BLaER1 (cell line): ENCODE results near the gene VPS37C.

Source experiments
- H3K27ac ChIP-seq: shearing (Covaris generic); formaldehyde crosslinking; 2 replicates; pipeline ENCODE4 v1.8.1; 2022
- H3K27me3 ChIP-seq: shearing (Covaris generic); formaldehyde crosslinking; 2 replicates; pipeline ENCODE4 v1.8.1; 2022
- H3K36me3 ChIP-seq: shearing (Covaris generic); formaldehyde crosslinking; 2 replicates; pipeline ENCODE4 v1.8.1; 2022
- H3K4me1 ChIP-seq: shearing (Covaris generic); formaldehyde crosslinking; 2 replicates; pipeline ENCODE4 v1.8.1; 2022
- H3K4me2 ChIP-seq: shearing (Covaris generic); formaldehyde crosslinking; 2 replicates; pipeline ENCODE4 v1.8.1; 2022
- H3K4me3 ChIP-seq: shearing (Covaris generic); formaldehyde crosslinking; 2 replicates; pipeline ENCODE4 v1.8.1; 2022
- H3K9ac ChIP-seq: shearing (Covaris generic); formaldehyde crosslinking; 2 replicates; pipeline ENCODE4 v1.8.1; 2022
- H3K9me3 ChIP-seq: shearing (Covaris generic); formaldehyde crosslinking; 2 replicates; pipeline ENCODE4 v1.8.1; 2022
- H4K20me1 ChIP-seq: shearing (Covaris generic); formaldehyde crosslinking; 2 replicates; pipeline ENCODE4 v1.8.1; 2022
- Cebpa-rat ChIP-seq: shearing (Covaris generic); IDR thresholded peaks from 2 replicates; pipeline ENCODE4 v1.8.1; 2022

The VPS37C gene

GRCh38 chr11:61111786-61112517 is 49.3 kb downstream of the VPS37C start:
- Histone ChIP-seq H3K27ac (no peak overlapping the region), H3K4me1 (peaks cover 22% of the 10 kb centered on the region), H3K9ac (no peak overlapping the region), H3K36me3 (no peaks in the 10 kb centered on the region), H3K9me3 (no peaks in the 10 kb centered on the region), H4K20me1 (no peaks in the 10 kb centered on the region), H3K4me2 (peak overlapping the region; percentile 24), H3K4me3 (no peak overlapping the region), H3K27me3 (no peaks in the 10 kb centered on the region)
- no peak for TF ChIP-seq Cebpa-rat

- Histone ChIP-seq H3K9ac (no peak overlapping the region), H3K4me2 (no peak overlapping the region), H3K4me1 (peaks cover 22% of the 10 kb centered on the region), H4K20me1 (no peaks in the 10 kb centered on the region), H3K27ac (no peak overlapping the region), H3K36me3 (no peaks in the 10 kb centered on the region), H3K9me3 (no peaks in the 10 kb centered on the region), H3K27me3 (no peaks in the 10 kb centered on the region), H3K4me3 (no peak overlapping the region)
- TF ChIP-seq Cebpa-rat: no peak
These were observed 50.2 kb downstream of the VPS37C start for GRCh38 chr11:61111050-61111435.

- Histone ChIP-seq H3K9me3 (no peaks in the 10 kb centered on the region), H3K4me2 (no peak overlapping the region)
- TF ChIP-seq Cebpa-rat: no peak
These were observed 50.8 kb downstream of the VPS37C start for GRCh38 chr11:61110255-61111049.

GRCh38 chr11:61109671-61110070 is 51.6 kb downstream of the VPS37C start:
- Histone ChIP-seq H3K36me3 (no peaks in the 10 kb centered on the region), H3K4me3 (no peak overlapping the region), H3K9ac (no peak overlapping the region), H4K20me1 (no peaks in the 10 kb centered on the region), H3K4me1 (peaks cover 16% of the 10 kb centered on the region), H3K27me3 (no peaks in the 10 kb centered on the region), H3K9me3 (no peaks in the 10 kb centered on the region), H3K27ac (no peak overlapping the region), H3K4me2 (no peak overlapping the region)
- no peak for TF ChIP-seq Cebpa-rat

More at GRCh38 chr11:61110255-61111049, 50.8 kb downstream of the VPS37C start:
- H3K36me3 ChIP-seq: no peaks in the 10 kb centered on the region
- H3K27ac ChIP-seq: no peak overlapping the region
- H3K27me3 ChIP-seq: no peaks in the 10 kb centered on the region
- H3K9ac ChIP-seq: no peak overlapping the region
- no peaks in the 10 kb centered on the region for H4K20me1 ChIP-seq
- peaks cover 22% of the 10 kb centered on the region for H3K4me1 ChIP-seq
- H3K4me3 ChIP-seq: no peak overlapping the region

GRCh38 chr11:61108847-61109585 is 52.2 kb downstream of the VPS37C start:
- no peak for TF ChIP-seq Cebpa-rat
- H3K9ac ChIP-seq: no peak overlapping the region
- H3K4me3 ChIP-seq: no peak overlapping the region
- H3K27ac ChIP-seq: no peak overlapping the region
- H3K4me2 ChIP-seq: no peak overlapping the region
- no peaks in the 10 kb centered on the region for H4K20me1 ChIP-seq
- no peaks in the 10 kb centered on the region for H3K9me3 ChIP-seq
- no peaks in the 10 kb centered on the region for H3K36me3 ChIP-seq
- H3K27me3 ChIP-seq: no peaks in the 10 kb centered on the region
- H3K4me1 ChIP-seq: peaks cover 14% of the 10 kb centered on the region

- no peaks in the 10 kb centered on the region for H3K27me3 ChIP-seq
- H3K9ac ChIP-seq: no peak overlapping the region
- H3K9me3 ChIP-seq: no peaks in the 10 kb centered on the region
- no peak overlapping the region for H3K4me3 ChIP-seq
- H3K4me2 ChIP-seq: no peak overlapping the region
- peaks cover 18% of the 10 kb centered on the region for H3K4me1 ChIP-seq
- no peaks in the 10 kb centered on the region for H4K20me1 ChIP-seq
- no peaks in the 10 kb centered on the region for H3K36me3 ChIP-seq
- no peak for TF ChIP-seq Cebpa-rat
- no peak overlapping the region for H3K27ac ChIP-seq
These were observed 53.3 kb downstream of the VPS37C start for GRCh38 chr11:61107888-61108287.

GRCh38 chr11:61106894-61107470 is 54.2 kb downstream of the VPS37C start:
- no peaks in the 10 kb centered on the region for H4K20me1 ChIP-seq
- peaks cover 26% of the 10 kb centered on the region for H3K4me1 ChIP-seq
- H3K27me3 ChIP-seq: no peaks in the 10 kb centered on the region
- H3K9ac ChIP-seq: no peak overlapping the region
- H3K9me3 ChIP-seq: no peaks in the 10 kb centered on the region
- H3K4me3 ChIP-seq: no peak overlapping the region
- no peak for TF ChIP-seq Cebpa-rat
- H3K4me2 ChIP-seq: no peak overlapping the region
- no peak overlapping the region for H3K27ac ChIP-seq
- H3K36me3 ChIP-seq: no peaks in the 10 kb centered on the region

- Histone ChIP-seq H3K27me3 (no peaks in the 10 kb centered on the region), H3K4me1 (peaks cover 21% of the 10 kb centered on the region), H3K36me3 (no peaks in the 10 kb centered on the region), H4K20me1 (no peaks in the 10 kb centered on the region), H3K4me3 (no peak overlapping the region), H3K9me3 (no peaks in the 10 kb centered on the region), H3K4me2 (no peak overlapping the region), H3K9ac (no peak overlapping the region), H3K27ac (no peak overlapping the region)
- no peak for TF ChIP-seq Cebpa-rat
These were observed 54.9 kb downstream of the VPS37C start for GRCh38 chr11:61106296-61106695.

GRCh38 chr11:61104963-61105362 is 56.3 kb downstream of the VPS37C start:
- no peaks in the 10 kb centered on the region for H3K9me3 ChIP-seq
- H3K4me2 ChIP-seq: no peak overlapping the region
- no peak overlapping the region for H3K4me3 ChIP-seq
- H3K27me3 ChIP-seq: no peaks in the 10 kb centered on the region
- H3K27ac ChIP-seq: no peak overlapping the region
- TF ChIP-seq Cebpa-rat: no peak
- no peak overlapping the region for H3K9ac ChIP-seq
- no peaks in the 10 kb centered on the region for H4K20me1 ChIP-seq
- no peaks in the 10 kb centered on the region for H3K36me3 ChIP-seq
- H3K4me1 ChIP-seq: peaks cover 21% of the 10 kb centered on the region
